GM18498 (cell line): Measurements from ENCODE around the gene TAP1.

Source experiments
- ATAC-seq: cut with Tn5 transposase; IDR thresholded peaks from one replicate; pipeline ENCODE4 v1.9.1; 2021; ENCODE audit warnings: mild to moderate bottlenecking, moderate library complexity; ENCODE audit not compliant: unreplicated experiment

TAP1 gene

GRCh38 chr6:32840604-32841246, 12.8 kb downstream of the TAP1 start:
- ATAC-seq = no peak

GRCh38 chr6:32839356-32839755, 14.1 kb downstream of the TAP1 start:
- no peak for ATAC-seq

- peak; percentile 80 for ATAC-seq
Measured at GRCh38 chr6:32838114-32838958, 15.2 kb downstream of the TAP1 start, which contains the start of gene TAP2. Gene TAP2 (minus strand): TSS chr6:32838739. CDS start chr6:32838233, 506 bp downstream.

- no peak for ATAC-seq
Measured at GRCh38 chr6:32837651-32838113, 15.8 kb downstream of the TAP1 start.

- no peak for ATAC-seq
Measured at GRCh38 chr6:32836873-32837272, 16.6 kb downstream of the TAP1 start.

GRCh38 chr6:32835167-32835893, 18.2 kb downstream of the TAP1 start:
- ATAC-seq = no peak

GRCh38 chr6:32833664-32834063, 19.8 kb downstream of the TAP1 start:
- no peak for ATAC-seq

- ATAC-seq = no peak
Measured at GRCh38 chr6:32832535-32832934, 21.0 kb downstream of the TAP1 start.

- no peak for ATAC-seq
Measured at GRCh38 chr6:32830936-32831335, 22.6 kb downstream of the TAP1 start.

GRCh38 chr6:32830017-32830416, 23.5 kb downstream of the TAP1 start:
- ATAC-seq = no peak

- ATAC-seq = no peak
Measured at GRCh38 chr6:32829495-32829894, 24.0 kb downstream of the TAP1 start.

GRCh38 chr6:32827025-32827424, 26.5 kb downstream of the TAP1 start:
- ATAC-seq = no peak

- ATAC-seq = no peak
Measured at GRCh38 chr6:32825966-32826365, 27.5 kb downstream of the TAP1 start.

GRCh38 chr6:32819729-32820128, 33.8 kb downstream of the TAP1 start:
- ATAC-seq = no peak

GRCh38 chr6:32818867-32819266, 34.6 kb downstream of the TAP1 start:
- ATAC-seq = no peak

- ATAC-seq = peak; percentile 46
Measured at GRCh38 chr6:32816746-32817204, 36.7 kb downstream of the TAP1 start, which contains the start of gene HLA-DOB. Gene HLA-DOB (minus strand): TSS chr6:32817002. CDS start chr6:32816951, 51 bp downstream.

GRCh38 chr6:32815996-32816395, 37.5 kb downstream of the TAP1 start:
- ATAC-seq = no peak

- ATAC-seq = no peak
Measured at GRCh38 chr6:32815115-32815514, 38.4 kb downstream of the TAP1 start.

- ATAC-seq = no peak
Measured at GRCh38 chr6:32814145-32814544, 39.4 kb downstream of the TAP1 start.

GRCh38 chr6:32809171-32809570, 44.3 kb downstream of the TAP1 start:
- no peak for ATAC-seq

GRCh38 chr6:32807020-32807580, 46.4 kb downstream of the TAP1 start:
- ATAC-seq = no peak
